GF-D8 (cell line): ENCODE data around the gene ALG10B.
"Not testable (repeated sequence)": the region's sequence is repeated elsewhere in the genome, so short reads cannot be mapped to it uniquely, and the experiment has no call there.

Experiments used
- DNase-seq: peaks from one replicate; lab custom pipeline; 2025; lab: John Stamatoyannopoulos, UW

ALG10B gene, protein sequence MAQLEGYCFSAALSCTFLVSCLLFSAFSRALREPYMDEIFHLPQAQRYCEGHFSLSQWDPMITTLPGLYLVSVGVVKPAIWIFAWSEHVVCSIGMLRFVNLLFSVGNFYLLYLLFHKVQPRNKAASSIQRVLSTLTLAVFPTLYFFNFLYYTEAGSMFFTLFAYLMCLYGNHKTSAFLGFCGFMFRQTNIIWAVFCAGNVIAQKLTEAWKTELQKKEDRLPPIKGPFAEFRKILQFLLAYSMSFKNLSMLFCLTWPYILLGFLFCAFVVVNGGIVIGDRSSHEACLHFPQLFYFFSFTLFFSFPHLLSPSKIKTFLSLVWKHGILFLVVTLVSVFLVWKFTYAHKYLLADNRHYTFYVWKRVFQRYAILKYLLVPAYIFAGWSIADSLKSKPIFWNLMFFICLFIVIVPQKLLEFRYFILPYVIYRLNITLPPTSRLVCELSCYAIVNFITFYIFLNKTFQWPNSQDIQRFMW

DNA sequence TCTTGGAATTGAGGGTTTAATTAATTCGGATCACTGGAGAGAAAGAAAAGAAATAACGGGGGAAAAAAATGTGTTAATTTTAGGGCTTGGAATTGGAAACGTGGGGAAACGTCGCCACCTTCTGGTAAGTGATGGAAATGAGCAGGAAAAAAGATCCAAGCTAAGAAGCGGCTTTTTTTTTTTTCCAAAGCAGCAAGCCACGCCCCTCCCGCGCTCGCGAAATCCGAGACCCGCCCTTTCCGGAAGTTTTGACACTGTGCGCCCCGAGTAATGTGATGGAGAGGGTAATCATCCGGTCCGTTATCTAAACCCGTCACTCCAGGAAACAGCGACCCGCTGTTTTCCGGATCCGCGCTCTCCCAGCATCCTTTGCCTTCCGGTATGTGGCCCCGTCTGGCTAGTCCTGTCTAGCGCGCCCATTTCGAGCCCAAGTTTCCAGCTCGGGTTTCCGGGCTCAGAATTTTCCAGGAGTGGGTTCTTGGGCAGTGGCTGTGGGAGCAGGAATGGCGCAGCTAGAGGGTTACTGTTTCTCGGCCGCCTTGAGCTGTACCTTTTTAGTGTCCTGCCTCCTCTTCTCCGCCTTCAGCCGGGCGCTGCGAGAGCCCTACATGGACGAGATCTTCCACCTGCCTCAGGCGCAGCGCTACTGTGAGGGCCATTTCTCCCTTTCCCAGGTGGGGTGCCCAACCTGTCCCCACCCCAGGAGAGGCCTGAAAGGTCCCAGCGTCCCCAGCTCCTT, at the start of gene ALG10B:
ALG10B (plus strand) TSS at position 384 of the 739 bp plus-strand sequence; CDS start at position 504, 120 bp downstream.
- peak; percentile 81 for DNase-seq

DNA sequence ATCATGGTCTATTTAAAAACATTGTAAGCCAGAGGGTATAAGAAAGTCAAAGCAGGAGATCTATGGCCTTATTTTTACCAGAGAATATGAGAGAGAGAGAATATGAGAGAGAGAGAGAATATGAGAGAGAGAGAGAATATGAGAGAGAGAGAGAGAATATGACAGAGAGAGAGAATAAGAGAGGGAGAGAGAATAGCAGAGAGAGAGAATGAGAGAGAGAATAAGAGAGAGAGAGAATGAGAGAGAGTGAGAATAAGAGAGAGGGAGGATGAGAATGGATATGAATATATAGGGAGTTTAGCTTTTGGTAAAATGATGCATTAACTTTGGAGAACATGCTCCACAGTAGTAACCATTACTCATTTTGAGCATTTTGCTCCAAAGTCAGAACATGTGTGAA, 48.0 kb upstream of the ALG10B start:
- no peak for DNase-seq

- no peak for DNase-seq
These were observed 46.7 kb upstream of the ALG10B start for GRCh38 chr12:38269897-38270296.

GRCh38 chr12:38279756-38280155, 36.8 kb upstream of the ALG10B start:
- no peak for DNase-seq

DNA sequence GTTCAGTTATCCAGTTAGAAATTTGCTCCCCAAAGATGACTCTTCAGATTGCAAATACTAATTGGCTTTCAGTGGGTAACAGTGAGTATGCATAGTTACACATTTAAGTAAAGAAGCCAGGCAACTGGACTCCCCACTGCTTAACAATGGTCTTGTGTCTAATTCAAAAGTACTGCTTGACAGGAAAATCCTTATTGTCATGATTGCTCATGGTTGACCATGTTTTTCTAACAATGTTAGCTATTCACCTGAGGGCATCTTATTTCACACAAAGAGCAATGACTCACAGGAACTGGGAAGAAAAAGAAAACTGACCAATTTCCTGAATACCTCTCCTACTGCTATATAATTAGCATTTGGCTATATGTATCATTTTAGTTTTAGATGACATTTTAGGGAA, 33.7 kb upstream of the ALG10B start:
- no peak for DNase-seq

GRCh38 chr12:38289396-38289795, 27.2 kb upstream of the ALG10B start:
- no peak for DNase-seq

GRCh38 chr12:38291160-38291559, 25.4 kb upstream of the ALG10B start:
- no peak for DNase-seq

- not testable (repeated sequence) for DNase-seq
These were observed 13.6 kb upstream of the ALG10B start for GRCh38 chr12:38302972-38303371.

DNA sequence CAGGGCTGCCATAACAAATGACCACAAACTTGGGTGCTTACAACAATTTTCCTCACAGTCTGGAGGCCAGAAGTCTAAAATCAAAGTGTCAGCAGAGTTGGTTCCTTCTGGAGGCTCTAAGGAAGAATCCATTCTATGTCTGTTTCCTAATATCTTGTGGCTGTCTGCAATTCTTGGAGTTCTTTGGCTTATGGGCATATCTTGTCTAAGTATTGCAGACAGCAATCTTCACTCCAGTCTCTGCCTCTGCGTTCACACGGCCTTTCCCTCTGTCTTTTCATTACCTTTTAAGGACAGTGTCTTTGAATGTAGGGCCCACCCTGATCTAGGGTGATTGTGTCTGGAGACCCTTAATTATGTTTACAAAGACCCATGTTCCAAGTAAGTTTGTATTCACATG, 5.4 kb downstream of the ALG10B start:
- DNase-seq, result not testable (repeated sequence)

- no peak for DNase-seq
These were observed 8.3 kb downstream of the ALG10B start for GRCh38 chr12:38324912-38325311.

GRCh38 chr12:38327356-38327755, 10.8 kb downstream of the ALG10B start:
- DNase-seq, result no peak

GRCh38 chr12:38328306-38328895, 11.8 kb downstream of the ALG10B start:
- no peak for DNase-seq

DNA sequence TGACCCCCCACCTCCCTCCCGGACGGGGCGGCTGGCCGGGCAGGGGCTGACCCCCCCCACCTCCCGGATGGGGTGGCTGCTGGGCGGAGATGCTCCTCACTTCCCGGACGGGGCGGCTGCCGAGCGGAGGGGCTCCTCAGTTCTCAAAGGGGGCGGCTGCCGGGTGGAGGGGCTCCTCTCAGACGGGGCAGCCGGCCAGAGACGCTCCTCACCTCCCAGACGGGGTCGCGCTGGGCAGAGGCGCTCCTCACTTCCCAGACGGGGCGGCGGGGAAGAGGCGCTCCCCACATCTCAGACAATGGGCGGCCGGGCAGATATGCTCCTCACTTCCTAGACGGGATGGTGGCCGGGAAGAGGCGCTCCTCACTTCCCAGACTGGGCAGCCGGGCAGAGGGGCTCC, 13.8 kb downstream of the ALG10B start:
- not testable (repeated sequence) for DNase-seq

GRCh38 chr12:38332814-38333213, 16.2 kb downstream of the ALG10B start:
- no peak for DNase-seq

DNA sequence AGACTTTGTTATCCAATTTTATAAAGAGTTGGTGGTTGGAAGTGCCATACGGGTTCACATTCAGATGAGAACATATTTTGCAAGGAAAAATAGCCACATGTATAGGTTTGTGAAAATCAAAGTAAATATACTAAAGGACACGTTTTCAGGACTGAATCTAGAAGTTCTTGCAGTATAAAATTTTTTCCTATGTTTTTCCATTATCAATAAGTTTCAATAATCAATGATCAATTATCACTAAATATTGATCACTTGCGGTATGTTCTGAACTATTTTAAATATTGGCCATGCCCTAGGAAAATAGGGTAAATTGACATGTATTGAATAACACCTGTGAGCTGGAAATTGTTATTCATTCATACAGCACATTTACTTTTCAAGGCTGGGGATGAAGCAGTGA, 25.9 kb downstream of the ALG10B start:
- DNase-seq, result no peak

DNA sequence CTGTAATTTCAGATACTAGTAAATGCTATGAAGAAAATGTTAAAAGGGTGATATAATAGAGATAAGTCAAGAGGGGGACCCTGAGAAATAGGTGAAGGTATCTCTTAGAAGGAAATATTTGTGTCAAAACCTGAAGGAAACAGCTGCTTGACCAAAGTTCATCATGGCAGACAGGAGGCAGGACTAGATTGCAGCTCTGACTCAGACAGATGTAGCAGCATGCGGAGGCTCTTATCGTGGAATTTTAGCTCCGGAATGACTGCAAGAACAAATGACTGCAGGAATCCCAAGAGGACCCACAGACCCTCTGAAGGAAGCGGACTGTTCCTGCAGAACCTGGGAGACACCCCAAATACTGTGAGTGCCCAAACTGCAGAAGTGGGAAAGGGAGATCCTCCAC, 26.7 kb downstream of the ALG10B start:
- DNase-seq, result not testable (repeated sequence)

DNA sequence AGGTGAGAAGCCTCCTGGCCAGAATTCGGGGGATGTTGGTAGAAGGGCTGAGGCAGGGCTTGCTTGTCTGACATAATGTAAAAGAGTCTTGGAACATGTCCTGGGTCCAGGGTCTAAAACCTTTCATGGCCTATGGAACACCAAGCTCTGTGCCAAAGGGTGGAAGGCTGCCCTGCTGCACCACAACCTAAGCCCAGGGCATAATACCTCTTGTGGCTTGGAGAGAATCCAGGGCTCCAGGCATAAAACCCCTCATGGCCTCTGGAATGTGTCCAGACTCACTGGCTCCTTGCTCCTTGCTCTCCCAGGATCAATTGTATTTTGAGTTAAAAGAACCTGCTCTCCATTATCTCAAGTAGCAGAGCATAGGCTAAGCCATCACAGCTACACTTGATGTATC, 27.3 kb downstream of the ALG10B start:
- not testable (repeated sequence) for DNase-seq

DNA sequence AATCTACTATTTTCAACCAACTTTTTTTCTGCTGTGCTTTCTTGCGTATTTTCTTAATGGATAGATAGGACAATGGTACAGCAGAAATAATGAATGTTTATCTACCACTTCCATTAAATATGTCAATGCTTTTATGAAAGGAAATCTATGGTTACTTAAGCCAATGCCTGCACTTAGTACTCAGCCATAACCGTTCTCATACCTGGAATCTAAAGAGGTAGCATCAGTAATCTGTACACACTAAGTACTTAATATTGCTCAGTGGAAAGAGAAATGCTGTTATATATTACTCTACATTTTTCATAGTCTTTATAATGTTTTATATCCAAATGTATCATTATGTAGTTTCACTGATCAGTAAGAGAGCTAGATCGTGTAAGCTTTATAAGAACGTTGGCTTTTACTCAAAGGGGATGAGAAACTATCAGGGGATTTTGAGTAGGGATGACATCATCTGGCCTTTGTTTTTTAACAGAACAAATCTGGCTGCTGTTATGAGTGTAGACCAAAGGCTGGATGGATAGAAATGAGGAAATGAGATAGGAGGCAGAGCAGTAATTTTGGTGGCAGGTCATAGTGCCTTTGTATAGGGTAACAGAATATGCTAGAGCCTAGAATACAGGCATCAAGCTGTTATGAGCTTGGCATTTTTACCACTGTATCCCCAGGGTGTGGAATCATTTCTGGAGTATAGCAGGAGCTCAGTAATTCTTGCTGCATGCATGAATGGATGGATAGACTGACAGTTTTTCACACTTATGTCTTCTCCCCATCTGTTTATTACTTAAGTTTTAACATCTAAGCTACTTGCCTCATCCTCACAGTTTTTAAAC, 34.0 kb downstream of the ALG10B start:
- DNase-seq, result no peak

DNA sequence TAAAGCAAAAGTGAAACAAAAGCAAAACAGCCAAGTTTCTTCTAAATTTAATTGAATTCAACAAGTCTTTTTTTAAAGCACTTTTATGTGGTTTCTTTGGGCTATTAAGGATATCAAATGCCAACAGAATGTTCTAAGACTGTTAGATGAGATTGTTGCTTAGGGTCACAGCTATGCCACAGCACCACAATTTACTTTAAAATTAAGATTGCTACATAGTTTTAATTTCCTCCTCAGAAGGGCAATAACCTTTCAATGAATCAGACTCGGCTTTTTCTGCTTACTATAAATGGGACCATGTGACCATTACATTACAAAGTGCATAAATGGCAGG, 34.6 kb downstream of the ALG10B start:
- DNase-seq, result not testable (repeated sequence)

DNA sequence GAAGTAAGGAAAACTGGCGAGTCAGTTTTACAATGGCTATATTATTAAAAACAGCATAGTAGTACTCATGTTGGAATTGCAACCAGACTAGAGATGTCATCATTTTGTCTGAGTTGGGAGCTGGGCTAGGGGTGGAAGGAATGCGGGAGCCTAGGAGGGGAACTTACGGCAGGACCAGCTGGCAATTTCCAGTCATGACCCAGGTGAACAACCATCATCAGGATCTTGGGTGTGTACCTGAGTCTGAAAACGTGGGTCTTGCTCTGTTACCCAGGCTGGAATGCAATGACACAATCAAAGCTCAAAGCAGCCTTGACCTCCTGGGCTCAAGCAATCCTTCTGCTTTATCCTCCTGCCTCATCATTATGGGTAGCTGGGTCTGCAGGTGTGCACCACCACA, 50.9 kb downstream of the ALG10B start:
- DNase-seq, result no peak

DNA sequence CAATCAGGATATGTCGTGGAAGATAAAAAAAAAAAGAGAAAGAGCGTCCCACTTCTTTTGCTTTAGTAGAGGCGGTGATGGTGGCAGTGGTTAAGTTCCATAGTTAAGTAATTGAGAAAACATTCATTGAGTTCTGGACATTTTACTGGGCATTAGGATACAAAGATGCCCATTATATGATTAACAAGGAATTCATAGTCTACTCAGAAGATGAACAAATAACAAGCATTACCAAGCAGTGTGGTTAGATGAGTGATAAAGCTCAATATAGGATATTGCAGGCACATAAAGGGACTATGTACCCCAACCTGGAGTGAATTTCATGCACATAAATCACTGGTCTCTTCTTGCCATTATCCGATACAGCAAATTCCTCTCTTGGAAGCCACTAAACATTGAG, 53.7 kb downstream of the ALG10B start:
- no peak for DNase-seq

GRCh38 chr12:38373784-38374183, 57.2 kb downstream of the ALG10B start:
- no peak for DNase-seq
